HEK293T (cell line): ENCODE data around the gene EPB41L4B.

Experiments
- FOXK2 ChIP-seq: fragments of 450-650 bp; IDR thresholded peaks from 2 replicates; pipeline ENCODE4 v1.6.1; 2016; ENCODE audit warnings: mild to moderate bottlenecking
- HDGF ChIP-seq: fragments of 450-650 bp; IDR thresholded peaks from 2 replicates; pipeline ENCODE4 v1.6.1; 2017; ENCODE audit warnings: antibody characterized with exemption, borderline replicate concordance
- ZNF384 ChIP-seq: fragments of 450-650 bp; IDR thresholded peaks from 2 replicates; pipeline ENCODE4 v1.6.1; 2016

DNA sequence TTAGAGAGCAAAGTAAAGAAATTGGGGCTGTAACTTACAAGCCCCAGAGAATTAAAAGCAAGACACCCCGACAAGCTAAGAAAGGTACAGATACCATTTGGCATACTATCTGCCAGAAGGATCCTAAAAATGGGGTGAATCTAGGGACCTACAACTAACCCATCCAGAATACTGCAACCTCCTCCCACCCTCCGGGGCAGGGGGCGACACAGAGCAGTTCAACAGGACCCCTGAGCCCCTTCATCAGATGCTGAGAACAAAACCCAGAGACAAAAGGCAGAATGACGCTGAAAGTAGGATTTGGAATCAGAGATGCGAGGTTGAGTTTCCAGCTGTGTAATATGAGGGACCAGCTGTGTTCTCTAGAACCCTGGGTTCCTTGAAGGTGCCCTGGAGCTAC, 71.2 kb downstream of the EPB41L4B start:
- no peak for TF ChIP-seq ZNF384
- TF ChIP-seq FOXK2: no peak
- TF ChIP-seq HDGF: no peak
